Stimulated activated CD4-positive, alpha-beta T cell treated with anti-CD3 and anti-CD28 coated beads, Interleukin-4, amount 100 ng/mL, for 24 hours (primary cell): Measurements from ENCODE around the gene ANXA8L1.
"Not testable (repeated sequence)": the region's sequence is repeated elsewhere in the genome, so short reads cannot be mapped to it uniquely, and the experiment has no call there.

Experiments
- DNase-seq: peaks from one replicate; pipeline ENCODE4 v3.0.0-alpha.2; 2020

Gene ANXA8L1

GRCh38 chr10:46398212-46398886 lies 22.8 kb downstream of the ANXA8L1 start:
- not testable (repeated sequence) for DNase-seq

GRCh38 chr10:46409556-46409955 lies 34.0 kb downstream of the ANXA8L1 start:
- DNase-seq: not testable (repeated sequence)

- not testable (repeated sequence) for DNase-seq
Measured at GRCh38 chr10:46411123-46411522, 35.5 kb downstream of the ANXA8L1 start.

GRCh38 chr10:46412665-46413064 lies 37.1 kb downstream of the ANXA8L1 start:
- DNase-seq: not testable (repeated sequence)

GRCh38 chr10:46415291-46415690 lies 39.7 kb downstream of the ANXA8L1 start:
- not testable (repeated sequence) for DNase-seq

GRCh38 chr10:46418283-46418682 lies 42.7 kb downstream of the ANXA8L1 start:
- DNase-seq: not testable (repeated sequence)

GRCh38 chr10:46419570-46420379 lies 44.2 kb downstream of the ANXA8L1 start:
- DNase-seq: not testable (repeated sequence)

GRCh38 chr10:46423550-46423949 lies 48.0 kb downstream of the ANXA8L1 start:
- DNase-seq: not testable (repeated sequence)

GRCh38 chr10:46440942-46441341 lies 65.4 kb downstream of the ANXA8L1 start:
- DNase-seq: not testable (repeated sequence)
